K562 (cell line): ENCODE data around the gene KLK15.

Experiments
- ARHGAP35 ChIP-seq: fragments of 450-650 bp; IDR thresholded peaks from 2 replicates; pipeline ENCODE4 v1.6.1; 2018; ENCODE audit not compliant: partially characterized antibody
- EGR1 ChIP-seq: fragments of 450-650 bp; conservative IDR thresholded peaks from 2 replicates; pipeline ENCODE4 v1.6.1; 2017; ENCODE audit warnings: mild to moderate bottlenecking
- GABPB1 ChIP-seq: sonication (generic); formaldehyde crosslinking; IDR thresholded peaks from 2 replicates; pipeline ENCODE4 v1.8.0; 2022; ENCODE audit warnings: mild to moderate bottlenecking, missing genetic modification reagents
- PHF20 ChIP-seq: fragments of 450-650 bp; IDR thresholded peaks from 2 replicates; pipeline ENCODE4 v1.6.1; 2018; ENCODE audit not compliant: partially characterized antibody
- RBM39 ChIP-seq: fragments of 200-400 bp; formaldehyde crosslinking; optimal IDR thresholded peaks from 2 replicates; pipeline ENCODE3; 2018; ENCODE audit warnings: low read depth, low read length
- RCOR1 ChIP-seq, 2 experiments: IDR thresholded peaks; 2 replicates each; pipeline ENCODE4 v1.6.1; 2012; ENCODE audit warnings: low read depth in 2 of 2, low read length in 2 of 2, borderline replicate concordance in 1 of 2, improper control_type of control experiment in 1 of 2
- TAF7 ChIP-seq: fragments of 450-650 bp; IDR thresholded peaks from 2 replicates; pipeline ENCODE4 v1.6.1; 2016; ENCODE audit warnings: missing genetic modification characterization, missing compliant biosample characterization
- TF ChIP-seq, protein P1 (sequence below), 3 experiments: IDR thresholded peaks in 2 of 3; conservative IDR thresholded peaks in 1 of 3; 2 replicates each; pipeline ENCODE4 v1.5.1; 2011 to 2012; ENCODE audit warnings: low read length in 3 of 3, mild to moderate bottlenecking in 3 of 3, control low read depth in 2 of 3, improper control_type of control experiment in 1 of 3, inconsistent platforms in 1 of 3, low read depth in 1 of 3, mixed read lengths in 1 of 3, moderate library complexity in 1 of 3; ENCODE audit not compliant: insufficient read depth in 2 of 3
- TF ChIP-seq, protein P2 (sequence below): fragments of 450-650 bp; IDR thresholded peaks from 2 replicates; pipeline ENCODE4 v1.6.1; 2018; ENCODE audit warnings: mild to moderate bottlenecking, low read depth; ENCODE audit not compliant: partially characterized antibody
- TF ChIP-seq, protein P3 (sequence below): sonication (generic); formaldehyde crosslinking; IDR thresholded peaks from 2 replicates; pipeline ENCODE4 v1.8.0; 2022; ENCODE audit warnings: missing genetic modification reagents, mild to moderate bottlenecking, borderline replicate concordance
- TF ChIP-seq, protein P4 (sequence below): sonication (generic); formaldehyde crosslinking; IDR thresholded peaks from 2 replicates; pipeline ENCODE4 v1.8.0; 2022; ENCODE audit warnings: mild to moderate bottlenecking, low read depth, missing genetic modification reagents

DNA sequence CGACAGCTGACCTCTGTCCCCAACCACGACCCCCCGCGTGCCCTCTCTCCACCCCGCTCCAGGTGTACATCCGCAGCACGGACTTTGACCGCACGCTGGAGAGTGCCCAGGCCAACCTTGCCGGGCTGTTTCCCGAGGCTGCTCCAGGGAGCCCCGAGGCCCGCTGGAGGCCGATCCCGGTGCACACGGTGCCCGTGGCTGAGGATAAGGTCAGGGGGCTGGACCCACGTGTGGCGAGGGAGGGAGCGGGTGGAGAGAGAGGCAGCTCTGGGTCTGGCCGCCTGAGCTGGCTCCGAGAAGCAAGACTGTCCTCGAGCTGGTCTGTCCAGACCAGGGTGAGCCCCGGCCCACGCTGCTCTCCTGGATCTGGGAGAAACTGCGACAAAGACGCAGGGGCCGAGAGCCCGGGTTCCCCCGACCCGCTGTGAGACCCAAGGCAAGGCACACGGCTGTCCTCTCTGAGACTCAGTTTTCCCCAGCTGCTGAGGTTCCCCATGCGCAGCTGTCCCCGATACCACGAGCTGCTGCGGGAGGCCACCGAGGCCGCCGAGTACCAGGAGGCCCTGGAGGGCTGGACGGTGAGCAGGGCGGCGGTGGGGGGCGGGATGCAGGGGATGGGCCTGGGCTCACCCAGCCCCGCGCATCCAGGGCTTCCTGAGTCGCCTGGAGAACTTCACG, 41.6 kb downstream of the KLK15 start:
- TF ChIP-seq GABPB1 (CRISPR knock-in tag) (no peak), EGR1 (no peak), RCOR1 (IDR thresholded peaks at IDR 0.05; ENCODE audit: borderline replicate concordance in 1 of 2, low read depth in 2 of 2, low read length in 2 of 2) (no peak), RBM39 (no peak), PHF20 (no peak), TAF7 (no peak), ARHGAP35 (no peak)
- TF ChIP-seq, protein P1, sequence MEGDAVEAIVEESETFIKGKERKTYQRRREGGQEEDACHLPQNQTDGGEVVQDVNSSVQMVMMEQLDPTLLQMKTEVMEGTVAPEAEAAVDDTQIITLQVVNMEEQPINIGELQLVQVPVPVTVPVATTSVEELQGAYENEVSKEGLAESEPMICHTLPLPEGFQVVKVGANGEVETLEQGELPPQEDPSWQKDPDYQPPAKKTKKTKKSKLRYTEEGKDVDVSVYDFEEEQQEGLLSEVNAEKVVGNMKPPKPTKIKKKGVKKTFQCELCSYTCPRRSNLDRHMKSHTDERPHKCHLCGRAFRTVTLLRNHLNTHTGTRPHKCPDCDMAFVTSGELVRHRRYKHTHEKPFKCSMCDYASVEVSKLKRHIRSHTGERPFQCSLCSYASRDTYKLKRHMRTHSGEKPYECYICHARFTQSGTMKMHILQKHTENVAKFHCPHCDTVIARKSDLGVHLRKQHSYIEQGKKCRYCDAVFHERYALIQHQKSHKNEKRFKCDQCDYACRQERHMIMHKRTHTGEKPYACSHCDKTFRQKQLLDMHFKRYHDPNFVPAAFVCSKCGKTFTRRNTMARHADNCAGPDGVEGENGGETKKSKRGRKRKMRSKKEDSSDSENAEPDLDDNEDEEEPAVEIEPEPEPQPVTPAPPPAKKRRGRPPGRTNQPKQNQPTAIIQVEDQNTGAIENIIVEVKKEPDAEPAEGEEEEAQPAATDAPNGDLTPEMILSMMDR (IDR thresholded peaks at IDR 0.05 in 2 of 3, conservative IDR thresholded peaks at IDR 0.05 in 1 of 3; ENCODE audit: insufficient read depth in 2 of 3, low read depth in 1 of 3, low read length in 3 of 3): no peak
- TF ChIP-seq, protein P2, sequence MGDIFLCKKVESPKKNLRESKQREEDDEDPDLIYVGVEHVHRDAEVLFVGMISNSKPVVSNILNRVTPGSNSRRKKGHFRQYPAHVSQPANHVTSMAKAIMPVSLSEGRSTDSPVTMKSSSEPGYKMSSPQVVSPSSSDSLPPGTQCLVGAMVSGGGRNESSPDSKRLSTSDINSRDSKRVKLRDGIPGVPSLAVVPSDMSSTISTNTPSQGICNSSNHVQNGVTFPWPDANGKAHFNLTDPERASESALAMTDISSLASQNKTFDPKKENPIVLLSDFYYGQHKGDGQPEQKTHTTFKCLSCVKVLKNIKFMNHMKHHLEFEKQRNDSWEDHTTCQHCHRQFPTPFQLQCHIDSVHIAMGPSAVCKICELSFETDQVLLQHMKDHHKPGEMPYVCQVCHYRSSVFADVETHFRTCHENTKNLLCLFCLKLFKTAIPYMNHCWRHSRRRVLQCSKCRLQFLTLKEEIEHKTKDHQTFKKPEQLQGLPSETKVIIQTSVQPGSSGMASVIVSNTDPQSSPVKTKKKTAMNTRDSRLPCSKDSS: no peak
- TF ChIP-seq, protein P3, sequence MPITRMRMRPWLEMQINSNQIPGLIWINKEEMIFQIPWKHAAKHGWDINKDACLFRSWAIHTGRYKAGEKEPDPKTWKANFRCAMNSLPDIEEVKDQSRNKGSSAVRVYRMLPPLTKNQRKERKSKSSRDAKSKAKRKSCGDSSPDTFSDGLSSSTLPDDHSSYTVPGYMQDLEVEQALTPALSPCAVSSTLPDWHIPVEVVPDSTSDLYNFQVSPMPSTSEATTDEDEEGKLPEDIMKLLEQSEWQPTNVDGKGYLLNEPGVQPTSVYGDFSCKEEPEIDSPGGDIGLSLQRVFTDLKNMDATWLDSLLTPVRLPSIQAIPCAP: no peak
- TF ChIP-seq, protein P4, sequence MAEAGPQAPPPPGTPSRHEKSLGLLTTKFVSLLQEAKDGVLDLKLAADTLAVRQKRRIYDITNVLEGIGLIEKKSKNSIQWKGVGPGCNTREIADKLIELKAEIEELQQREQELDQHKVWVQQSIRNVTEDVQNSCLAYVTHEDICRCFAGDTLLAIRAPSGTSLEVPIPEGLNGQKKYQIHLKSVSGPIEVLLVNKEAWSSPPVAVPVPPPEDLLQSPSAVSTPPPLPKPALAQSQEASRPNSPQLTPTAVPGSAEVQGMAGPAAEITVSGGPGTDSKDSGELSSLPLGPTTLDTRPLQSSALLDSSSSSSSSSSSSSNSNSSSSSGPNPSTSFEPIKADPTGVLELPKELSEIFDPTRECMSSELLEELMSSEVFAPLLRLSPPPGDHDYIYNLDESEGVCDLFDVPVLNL (CRISPR knock-in tag): no peak
